IMR-90 (cell line): ENCODE results near the gene UNC50. TPM values are rescaled to one million over a fixed set of nuclear protein-coding genes. Genes with fewer than 3 reads are reported as not detected.

Experiments used
- ATAC-seq: fragments of 200-7000 bp; cut with Tn5 transposase; 2 replicates; pipeline ENCODE4 v1.9.1; 2020; ENCODE audit warnings: low read depth, mild to moderate bottlenecking, moderate library complexity
- BruUV-seq: library from RNA; stranded (reverse); fragments of 400-500 nt; replicated peaks from 2 replicates; lab custom pipeline; 2021; lab: Mats Ljungman, UMichigan
- CTCF ChIA-PET: fragments of 300-600 bp; formaldehyde crosslinking; extraction: SDS; loops from one replicate; lab custom pipeline; 2021; ENCODE audit warnings: antibody characterized with exemption; lab: Yijun Ruan, JAX
- POLR2A ChIA-PET: fragments of 300-600 bp; sonication (Branson Sonifier 250); formaldehyde crosslinking; loops from one replicate; lab custom pipeline; 2022; ENCODE audit warnings: antibody characterized with exemption; ENCODE audit not compliant: unreplicated experiment; lab: Charles Lee
- DNase-seq: peaks from one replicate; pipeline ENCODE4 v3.0.0; 2013
- H2AFZ ChIP-seq: replicated peaks from 2 replicates; pipeline ENCODE3; 2013; ENCODE audit warnings: low read length, mild to moderate bottlenecking; ENCODE audit not compliant: poor library complexity
- H2AK5ac ChIP-seq: 2 replicates; pipeline ENCODE4 v1.6.1; 2013; ENCODE audit warnings: low read depth, low read length, inconsistent platforms
- H2AK9ac ChIP-seq: replicated peaks from 2 replicates; pipeline ENCODE3; 2013; ENCODE audit warnings: mild to moderate bottlenecking, low read depth, low read length, moderate library complexity; ENCODE audit not compliant: poor library complexity
- H2BK120ac ChIP-seq: 2 replicates; pipeline ENCODE4 v1.6.1; 2013; ENCODE audit warnings: low read depth, low read length, inconsistent platforms
- H2BK15ac ChIP-seq: 3 replicates; pipeline ENCODE4 v1.6.1; 2013; ENCODE audit warnings: low read depth, low read length, inconsistent platforms
- H2BK20ac ChIP-seq: 2 replicates; pipeline ENCODE4 v1.6.1; 2013; ENCODE audit warnings: low read depth, mild to moderate bottlenecking, inconsistent platforms, low read length, moderate library complexity
- H2BK5ac ChIP-seq: 2 replicates; pipeline ENCODE4 v1.6.1; 2013; ENCODE audit warnings: mild to moderate bottlenecking, low read depth, low read length, inconsistent platforms; ENCODE audit not compliant: poor library complexity, severe bottlenecking
- H3K14ac ChIP-seq: replicated peaks from 2 replicates; pipeline ENCODE4 v1.6.1; 2013; ENCODE audit warnings: low read depth, low read length, inconsistent platforms
- H3K18ac ChIP-seq: 2 replicates; pipeline ENCODE4 v1.6.1; 2013; ENCODE audit warnings: low read depth, low read length, control low read depth
- H3K23ac ChIP-seq: 2 replicates; pipeline ENCODE4 v1.6.1; 2013; ENCODE audit warnings: low read depth, low read length, inconsistent platforms
- H3K27ac ChIP-seq: 2 replicates; pipeline ENCODE4 v1.5.1; 2013; ENCODE audit warnings: mild to moderate bottlenecking, control low read depth, low read length; ENCODE audit not compliant: insufficient read depth
- H3K27me3 ChIP-seq: 2 replicates; pipeline ENCODE4 v1.6.1; 2013; ENCODE audit warnings: low read length; ENCODE audit not compliant: control insufficient read depth, insufficient read depth
- H3K36me3 ChIP-seq: 2 replicates; pipeline ENCODE4 v1.6.1; 2013; ENCODE audit warnings: low read length, mixed read lengths; ENCODE audit not compliant: control insufficient read depth, insufficient read depth
- H3K4ac ChIP-seq: 2 replicates; pipeline ENCODE4 v1.6.1; 2013; ENCODE audit warnings: low read depth, low read length, inconsistent platforms
- H3K4me1 ChIP-seq: 2 replicates; pipeline ENCODE4 v1.6.1; 2013; ENCODE audit warnings: low read length, mixed read lengths; ENCODE audit not compliant: control insufficient read depth, insufficient read depth
- H3K4me2 ChIP-seq: 2 replicates; pipeline ENCODE4 v1.6.1; 2013; ENCODE audit warnings: low read depth, mild to moderate bottlenecking, control low read depth, low read length, moderate library complexity
- H3K4me3 ChIP-seq: 2 replicates; pipeline ENCODE4 v1.5.1; 2013; ENCODE audit warnings: low read depth, mild to moderate bottlenecking, control low read depth, low read length, moderate library complexity; ENCODE audit not compliant: insufficient read depth
- H3K56ac ChIP-seq: 2 replicates; pipeline ENCODE4 v1.6.1; 2013; ENCODE audit warnings: low read length, inconsistent platforms; ENCODE audit not compliant: insufficient read depth; ENCODE audit errors: extremely low read depth
- H3K79me1 ChIP-seq, 2 experiments: 2 replicates each; pipeline ENCODE4 v1.6.1; 2013; ENCODE audit warnings: low read length in 2 of 2, inconsistent platforms in 1 of 2, low read depth in 1 of 2
- H3K9ac ChIP-seq: 2 replicates; pipeline ENCODE4 v1.6.1; 2013; ENCODE audit warnings: low read depth, low read length, control low read depth
- H3K9me1 ChIP-seq: 2 replicates; pipeline ENCODE4 v1.6.1; 2013; ENCODE audit warnings: low read length, inconsistent platforms; ENCODE audit not compliant: insufficient read depth
- H3K9me3 ChIP-seq: 2 replicates; pipeline ENCODE4 v1.6.1; 2013; ENCODE audit warnings: low read length; ENCODE audit not compliant: control insufficient read depth, insufficient read depth
- H4K20me1 ChIP-seq: 2 replicates; pipeline ENCODE4 v1.6.1; 2013; ENCODE audit warnings: low read length, inconsistent platforms; ENCODE audit not compliant: insufficient read depth
- H4K5ac ChIP-seq: 2 replicates; pipeline ENCODE4 v1.6.1; 2013; ENCODE audit warnings: mild to moderate bottlenecking, low read depth, low read length, control low read depth
- H4K8ac ChIP-seq, 2 experiments: 2 replicates each; pipeline ENCODE4 v1.6.1; 2013; ENCODE audit warnings: low read depth in 2 of 2, low read length in 2 of 2, control low read depth in 1 of 2, inconsistent platforms in 1 of 2
- H4K91ac ChIP-seq: 2 replicates; pipeline ENCODE4 v1.6.1; 2013; ENCODE audit warnings: low read depth, low read length, inconsistent platforms; ENCODE audit not compliant: insufficient read depth
- BHLHE40 ChIP-seq: fragments of 150-350 bp; IDR thresholded peaks from 2 replicates; pipeline ENCODE4 v1.6.1; 2016; ENCODE audit warnings: mild to moderate bottlenecking, low read depth, low read length
- CEBPB ChIP-seq: IDR thresholded peaks from 2 replicates; pipeline ENCODE4 v1.6.1; 2012; ENCODE audit warnings: low read depth, low read length, improper control_type of control experiment
- CHD1 ChIP-seq: IDR thresholded peaks from 2 replicates; pipeline ENCODE4 v1.6.1; 2012; ENCODE audit warnings: low read depth, low read length, improper control_type of control experiment
- CTCF ChIP-seq: conservative IDR thresholded peaks from 2 replicates; pipeline ENCODE4 v1.5.1; 2012; ENCODE audit warnings: mild to moderate bottlenecking, low read depth, low read length, improper control_type of control experiment
- ELK1 ChIP-seq: fragments of 150-350 bp; IDR thresholded peaks from 2 replicates; pipeline ENCODE4 v1.6.1; 2016; ENCODE audit warnings: low read depth, mild to moderate bottlenecking, low read length, moderate library complexity, borderline replicate concordance
- FOS ChIP-seq: fragments of 150-350 bp; IDR thresholded peaks from 2 replicates; pipeline ENCODE4 v1.6.1; 2016; ENCODE audit warnings: low read depth, low read length
- MAFK ChIP-seq: IDR thresholded peaks from 2 replicates; pipeline ENCODE4 v1.6.1; 2012; ENCODE audit warnings: low read depth, low read length, improper control_type of control experiment
- MAZ ChIP-seq: IDR thresholded peaks from 2 replicates; pipeline ENCODE4 v1.6.1; 2012; ENCODE audit warnings: low read depth, mild to moderate bottlenecking, low read length, improper control_type of control experiment, moderate library complexity, borderline replicate concordance
- MXI1 ChIP-seq: IDR thresholded peaks from 2 replicates; pipeline ENCODE4 v1.6.1; 2012; ENCODE audit warnings: low read depth, mild to moderate bottlenecking, low read length, moderate library complexity, borderline replicate concordance
- NFE2L2 ChIP-seq: fragments of 150-350 bp; IDR thresholded peaks from 2 replicates; pipeline ENCODE4 v1.6.1; 2016; ENCODE audit warnings: low read depth, mild to moderate bottlenecking, low read length
- POLR2A ChIP-seq: IDR thresholded peaks from 2 replicates; pipeline ENCODE4 v1.6.1; 2012; ENCODE audit warnings: mild to moderate bottlenecking, low read depth, low read length
- RAD21 ChIP-seq: IDR thresholded peaks from 2 replicates; pipeline ENCODE4 v1.6.1; 2012; ENCODE audit warnings: low read length, improper control_type of control experiment
- RCOR1 ChIP-seq: IDR thresholded peaks from 2 replicates; pipeline ENCODE4 v1.6.1; 2012; ENCODE audit warnings: mild to moderate bottlenecking, low read length, improper control_type of control experiment; ENCODE audit not compliant: insufficient replicate concordance
- RFX5 ChIP-seq: IDR thresholded peaks from 2 replicates; pipeline ENCODE4 v1.8.0; 2012; ENCODE audit warnings: low read depth, mild to moderate bottlenecking, low read length, moderate library complexity
- SMC3 ChIP-seq: fragments of 150-350 bp; IDR thresholded peaks from 2 replicates; pipeline ENCODE4 v1.6.1; 2016; ENCODE audit warnings: low read depth, mild to moderate bottlenecking, antibody characterized with exemption, low read length, moderate library complexity
- USF2 ChIP-seq: fragments of 150-350 bp; IDR thresholded peaks from 2 replicates; pipeline ENCODE4 v1.6.1; 2017; ENCODE audit warnings: mild to moderate bottlenecking, antibody characterized with exemption, low read length, low read depth
- WGBS, 2 experiments: methylation state at CpG; one replicate each; pipeline versions ENCODE4 v1.1.5 to v1.1.7; 2013; ENCODE audit warnings: missing lambda C conversion rate in 2 of 2; ENCODE audit not compliant: insufficient read length in 1 of 2; ENCODE audit errors: extremely low coverage in 2 of 2; 5-methylcytosine and 5-hydroxymethylcytosine counted together
- dilution Hi-C: fragments of 300-500 bp; cut with HindIII; formaldehyde crosslinking; loops from one replicate; pipeline ENCODE4 v1.14.3; 2018; ENCODE audit warnings: low sequenced_read_pairs; ENCODE audit not compliant: unreplicated experiment
- in situ Hi-C: fragments of 300-500 bp; cut with MboI; formaldehyde crosslinking; loops from 3 replicates; pipeline ENCODE4 v1.14.3; 2019; ENCODE audit warnings: low sequenced_read_pairs, inconsistent platforms, mixed read lengths
- intact Hi-C: fragments of 100-400 bp; cut with micrococcal nuclease; formaldehyde crosslinking; loops from 2 replicates; pipeline ENCODE4 v1.10.0; 2022
- polyA plus RNA-seq, 3 experiments: library from polyadenylated mRNA; depleted of rRNA; stranded (reverse); fragments of >200 nt; gene quantifications; 2 replicates each; pipeline ENCODE4 v1.2.3, GENCODE V29; 2012; ENCODE audit warnings: low replicate concordance in 1 of 3
- total RNA-seq: library from RNA; depleted of rRNA; stranded (reverse); fragments of >200 nt; gene quantifications from 2 replicates; pipeline ENCODE4 v1.2.3, GENCODE V29; 2012

Gene UNC50
- total and polyA plus RNA-seq, 2 of the 4 experiments (the other 2 are of a cell fraction), result 18.3 to 34.1 TPM

DNA sequence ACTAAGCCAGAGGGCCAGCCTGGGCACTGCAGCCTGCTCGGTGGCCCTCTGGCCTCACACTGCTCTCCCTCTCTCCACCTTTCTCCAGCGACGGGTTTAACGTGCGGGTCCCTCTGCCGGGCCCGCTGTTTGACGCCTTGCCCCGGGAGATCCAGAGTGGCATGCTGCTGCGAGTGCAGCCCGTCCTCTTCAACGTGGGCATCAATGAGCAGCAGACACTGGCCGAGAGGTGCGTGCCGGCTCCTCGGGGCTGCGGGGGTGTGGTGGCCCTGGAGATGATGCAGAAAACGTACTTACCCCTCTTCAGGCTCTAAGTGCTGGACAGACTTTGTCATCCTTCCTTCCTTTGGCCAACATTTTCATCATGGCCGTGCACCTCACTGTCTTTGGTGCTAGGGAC is 42.4 kb upstream of the UNC50 start:
- dilution Hi-C loops, result no loop called here
- DNase-seq (no peak), ATAC-seq (no peak)
- no peaks in the 10 kb centered on the region for H3K27me3 ChIP-seq
- H2BK5ac ChIP-seq, result no peak overlapping the region
- no peaks in the 10 kb centered on the region for H3K9me3 ChIP-seq
- no peak overlapping the region for H3K9ac ChIP-seq
- H3K4me2 ChIP-seq, result no peak overlapping the region
- no peak overlapping the region for H4K91ac ChIP-seq
- no peak overlapping the region for H3K56ac ChIP-seq
- no peak for TF ChIP-seq SMC3
- no peak for TF ChIP-seq RAD21
- TF ChIP-seq USF2, result no peak
- TF ChIP-seq MAFK, result no peak
- no peak for TF ChIP-seq CTCF
- TF ChIP-seq NFE2L2, result no peak
- TF ChIP-seq FOS, result no peak
- no peak for TF ChIP-seq MAZ
- TF ChIP-seq RFX5, result no peak
- TF ChIP-seq RCOR1, result no peak
- TF ChIP-seq MXI1, result no peak
- TF ChIP-seq ELK1, result no peak
- no peak for TF ChIP-seq POLR2A
- TF ChIP-seq CHD1, result no peak
- no peak for TF ChIP-seq CEBPB
- TF ChIP-seq BHLHE40, result no peak
- no peak overlapping the region for H2BK15ac ChIP-seq
- peaks cover 0 to 1% of the 10 kb centered on the region in 2 experiments; a peak in 1 of 4 replicates for H3K79me1 ChIP-seq
- BruUV-seq, result no TSS peak
- no peak overlapping the region for H3K4me3 ChIP-seq
- peaks cover 16% of the 10 kb centered on the region for H3K9me1 ChIP-seq
- peaks cover 4% of the 10 kb centered on the region; the same call in 1 of the 2 replicates for H4K20me1 ChIP-seq
- ChIA-PET CTCF (no interaction called here), POLR2A (no interaction called here)
- no peak overlapping the region for H4K5ac ChIP-seq
- intact Hi-C loops, result no loop called here
- H2AFZ ChIP-seq, result no peak overlapping the region
- no peak overlapping the region for H4K8ac ChIP-seq
- no peak overlapping the region for H3K18ac ChIP-seq
- WGBS, 2 experiments, result 91% methylated on average over 11 of the region's 19 CpGs; no CpG with 5 or more reads in 1 of the 2 experiments
- H2AK5ac ChIP-seq, result no peak overlapping the region
- no peak overlapping the region for H2BK20ac ChIP-seq
- no peak overlapping the region for H3K4ac ChIP-seq
- H3K14ac ChIP-seq, result no peak overlapping the region
- no peak overlapping the region for H2BK120ac ChIP-seq
- no peak overlapping the region for H3K23ac ChIP-seq
- H3K4me1 ChIP-seq, result peaks cover 3% of the 10 kb centered on the region; the same call in 1 of the 2 replicates
- no peak overlapping the region for H2AK9ac ChIP-seq
- peaks cover 30% of the 10 kb centered on the region for H3K36me3 ChIP-seq
- in situ Hi-C loops, result no loop called here
- H3K27ac ChIP-seq, result no peak overlapping the region
